Ascending aorta (tissue), 2 donors: Measurements from ENCODE around the gene ARRB1. TPM values are rescaled to one million over a fixed set of nuclear protein-coding genes. Genes with fewer than 3 reads are reported as not detected.
"Not testable (repeated sequence)": the region's sequence is repeated elsewhere in the genome, so short reads cannot be mapped to it uniquely, and the experiment has no call there.

Source experiments
- DNase-seq, 2 donors: peaks; one replicate each; pipeline ENCODE4 v3.0.0-alpha.2; 2019; ENCODE audit warnings: low spot score in 2 of 2
- H3K27ac ChIP-seq, 2 donors: fragments of 200-600 bp; sonication (generic); one replicate each; pipeline ENCODE4 v1.5.1; 2016 to 2017; ENCODE audit warnings: mild to moderate bottlenecking in 1 of 2
- H3K27me3 ChIP-seq: fragments of 200-600 bp; sonication (generic); one replicate; pipeline ENCODE4 v1.5.1; 2017
- H3K36me3 ChIP-seq, 2 donors: fragments of 200-600 bp; sonication (generic); one replicate each; pipeline ENCODE4 v1.5.1; 2016
- H3K4me1 ChIP-seq, 2 donors: fragments of 200-600 bp; sonication (generic); one replicate each; pipeline ENCODE4 v1.5.1; 2016 to 2017; ENCODE audit warnings: mild to moderate bottlenecking in 1 of 2
- H3K4me3 ChIP-seq, 2 donors: fragments of 200-600 bp; sonication (generic); one replicate each; pipeline ENCODE4 v1.5.1; 2016 to 2017; ENCODE audit warnings: mild to moderate bottlenecking in 1 of 2
- H3K9me3 ChIP-seq, 2 donors: fragments of 200-600 bp; sonication (generic); one replicate each; pipeline ENCODE4 v1.5.1; 2016
- intact Hi-C: fragments of 100-400 bp; cut with DNase I; formaldehyde crosslinking; loops from one replicate; pipeline ENCODE4 v1.15.1; 2023
- total RNA-seq: library from RNA; depleted of rRNA; stranded (reverse); fragments of >200 nt; gene quantifications from one replicate; pipeline ENCODE4 v1.1.0, GENCODE V29; 2016
- TF ChIP-seq, protein P1 (sequence below), 3 experiments: fragments of 200-600 bp in 2 of 3; fragments of 450-650 bp in 1 of 3; sonication (generic) in 2 of 3; IDR thresholded peaks; one replicate each; pipeline ENCODE4 v1.5.1; 2016 to 2019; ENCODE audit warnings: antibody characterized with exemption in 3 of 3, mild to moderate bottlenecking in 1 of 3, moderate library complexity in 1 of 3

Gene ARRB1
- total RNA-seq, 1 donor from 2014 or later = 78.2 TPM

DNA sequence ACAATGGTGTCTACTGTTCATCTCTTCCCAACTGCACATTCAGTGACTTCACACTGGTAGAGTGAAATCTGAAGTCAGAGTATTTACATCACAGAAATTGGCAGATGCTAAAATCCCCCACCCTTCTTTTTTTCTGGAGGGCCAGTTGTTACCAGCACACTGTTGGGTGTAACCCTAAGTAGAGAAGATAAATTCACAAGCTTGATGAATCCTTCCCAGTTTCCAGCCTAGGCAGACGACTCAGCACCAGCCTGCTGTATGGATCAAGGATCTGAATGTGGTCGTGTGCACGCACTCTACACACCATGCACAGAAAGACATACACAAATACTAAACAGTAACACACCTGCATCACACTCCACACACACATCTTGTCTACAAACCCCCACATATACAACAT lies 46.0 kb downstream of the ARRB1 start:
- Histone ChIP-seq H3K9me3 (no peaks in the 10 kb centered on the region), H3K4me1 (no peaks in the 10 kb centered on the region), H3K36me3 (no peaks in the 10 kb centered on the region), H3K4me3 (no peak overlapping the region), H3K27ac (no peak overlapping the region), H3K27me3 (no peaks in the 10 kb centered on the region)
- DNase-seq = no peak
- TF ChIP-seq, protein P1, sequence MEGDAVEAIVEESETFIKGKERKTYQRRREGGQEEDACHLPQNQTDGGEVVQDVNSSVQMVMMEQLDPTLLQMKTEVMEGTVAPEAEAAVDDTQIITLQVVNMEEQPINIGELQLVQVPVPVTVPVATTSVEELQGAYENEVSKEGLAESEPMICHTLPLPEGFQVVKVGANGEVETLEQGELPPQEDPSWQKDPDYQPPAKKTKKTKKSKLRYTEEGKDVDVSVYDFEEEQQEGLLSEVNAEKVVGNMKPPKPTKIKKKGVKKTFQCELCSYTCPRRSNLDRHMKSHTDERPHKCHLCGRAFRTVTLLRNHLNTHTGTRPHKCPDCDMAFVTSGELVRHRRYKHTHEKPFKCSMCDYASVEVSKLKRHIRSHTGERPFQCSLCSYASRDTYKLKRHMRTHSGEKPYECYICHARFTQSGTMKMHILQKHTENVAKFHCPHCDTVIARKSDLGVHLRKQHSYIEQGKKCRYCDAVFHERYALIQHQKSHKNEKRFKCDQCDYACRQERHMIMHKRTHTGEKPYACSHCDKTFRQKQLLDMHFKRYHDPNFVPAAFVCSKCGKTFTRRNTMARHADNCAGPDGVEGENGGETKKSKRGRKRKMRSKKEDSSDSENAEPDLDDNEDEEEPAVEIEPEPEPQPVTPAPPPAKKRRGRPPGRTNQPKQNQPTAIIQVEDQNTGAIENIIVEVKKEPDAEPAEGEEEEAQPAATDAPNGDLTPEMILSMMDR (IDR thresholded peaks at IDR 0.05) = no peak
- intact Hi-C loops = no loop called here

GRCh38 chr11:75304941-75305340 lies 46.5 kb downstream of the ARRB1 start:
- H3K36me3 ChIP-seq, intact Hi-C loops, H3K4me3 ChIP-seq, H3K4me1 ChIP-seq, H3K27me3 ChIP-seq, H3K9me3 ChIP-seq, H3K27ac ChIP-seq, DNase-seq: not testable (repeated sequence)

GRCh38 chr11:75303544-75304224 lies 47.8 kb downstream of the ARRB1 start:
- H3K4me1 ChIP-seq = no peaks in the 10 kb centered on the region
- intact Hi-C loops = no loop called here

DNA sequence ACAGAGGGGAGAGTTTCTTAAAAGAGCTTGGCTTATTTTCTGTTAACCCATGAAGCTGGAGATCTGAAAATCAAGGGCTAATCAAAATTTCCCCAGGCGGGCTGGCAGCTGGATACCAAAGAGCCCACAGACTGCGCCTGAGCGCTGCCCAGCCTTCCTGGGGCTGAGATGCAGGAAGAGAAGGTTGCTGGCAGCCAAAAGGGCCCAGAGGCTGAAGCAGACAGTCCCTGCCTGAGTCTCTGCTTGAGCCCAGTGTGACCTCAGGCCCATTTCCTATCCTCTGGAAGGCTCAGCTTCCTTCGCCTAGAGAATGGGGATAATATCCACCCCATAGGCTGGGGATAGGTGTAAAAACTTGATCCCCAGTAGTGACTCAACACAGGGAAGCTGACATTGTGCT lies 49.1 kb downstream of the ARRB1 start:
- intact Hi-C loops = no loop called here
- Histone ChIP-seq H3K27me3 (no peaks in the 10 kb centered on the region), H3K27ac (peak overlapping the region in 1 of 2 donors; percentile 34), H3K4me1 (no peaks in the 10 kb centered on the region), H3K4me3 (no peak overlapping the region), H3K9me3 (no peaks in the 10 kb centered on the region), H3K36me3 (no peaks in the 10 kb centered on the region)
- no peak for DNase-seq
- TF ChIP-seq, protein P1 (IDR thresholded peaks at IDR 0.05) = no peak

More at GRCh38 chr11:75303544-75304224, 47.8 kb downstream of the ARRB1 start:
- no peak for DNase-seq
- Histone ChIP-seq H3K36me3 (no peaks in the 10 kb centered on the region), H3K27ac (no peak overlapping the region), H3K4me3 (no peak overlapping the region), H3K27me3 (no peaks in the 10 kb centered on the region), H3K9me3 (no peaks in the 10 kb centered on the region)
- TF ChIP-seq, protein P1 (IDR thresholded peaks at IDR 0.05) = no peak

GRCh38 chr11:75301601-75302345 lies 49.7 kb downstream of the ARRB1 start:
- Histone ChIP-seq H3K4me3 (no peak overlapping the region), H3K36me3 (no peaks in the 10 kb centered on the region), H3K4me1 (no peaks in the 10 kb centered on the region), H3K27me3 (no peaks in the 10 kb centered on the region), H3K9me3 (no peaks in the 10 kb centered on the region), H3K27ac (peak overlapping the region in 1 of 2 donors; percentile 34)
- no peak for DNase-seq
- intact Hi-C loops = no loop called here
- TF ChIP-seq, protein P1 (IDR thresholded peaks at IDR 0.05) = no peak

DNA sequence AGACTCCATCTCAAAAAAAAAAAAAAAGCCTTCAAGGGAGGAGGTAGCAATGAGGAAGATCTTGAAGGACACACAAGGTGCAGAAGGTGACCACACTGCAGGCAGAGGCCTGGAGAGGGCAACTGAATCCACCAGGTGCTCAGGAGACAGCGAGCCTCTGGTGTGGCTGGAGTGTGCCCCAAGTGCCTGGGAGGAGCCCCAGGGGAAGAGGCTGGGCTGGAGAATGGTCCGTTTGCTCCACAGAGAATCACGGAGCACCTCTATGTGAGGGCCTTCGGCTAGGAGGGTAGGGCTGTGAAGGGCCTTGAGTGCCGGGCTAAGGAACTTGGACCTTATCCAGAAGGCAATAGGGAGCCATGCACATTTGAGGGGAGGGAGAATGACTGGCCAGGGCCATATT lies 50.3 kb downstream of the ARRB1 start:
- no peaks in the 10 kb centered on the region for H3K36me3 ChIP-seq
- no peak overlapping the region for H3K4me3 ChIP-seq
- no peaks in the 10 kb centered on the region for H3K9me3 ChIP-seq
- intact Hi-C loops = no loop called here
- DNase-seq = no peak
- H3K27ac ChIP-seq = no peak overlapping the region
- TF ChIP-seq, protein P1 (IDR thresholded peaks at IDR 0.05) = no peak
- no peaks in the 10 kb centered on the region for H3K4me1 ChIP-seq
- no peaks in the 10 kb centered on the region for H3K27me3 ChIP-seq
